ENCODE results near the gene GRID2.

The GRID2 gene

GRCh38 chr4:93216646-93217045 is 912.9 kb downstream of the GRID2 start:
- TF ChIP-seq CTCF (IDR thresholded peaks at IDR 0.05; ENCODE audit: insufficient read depth, low read depth, low read length, missing control alignments), result no peak
- no peak for DNase-seq (ENCODE audit: low read depth)
- H3K4me3 ChIP-seq (ENCODE audit: low read length), result no peak overlapping the region

GRCh38 chr4:93217431-93217830 is 913.7 kb downstream of the GRID2 start:
- no peak for TF ChIP-seq CTCF (IDR thresholded peaks at IDR 0.05; ENCODE audit: insufficient read depth, low read depth, low read length, missing control alignments)
- no peak overlapping the region for H3K4me3 ChIP-seq (ENCODE audit: low read length)
- no peak for DNase-seq (ENCODE audit: low read depth)

- TF ChIP-seq CTCF (IDR thresholded peaks at IDR 0.05; ENCODE audit: insufficient read depth, low read depth, low read length, missing control alignments), result no peak
- DNase-seq (ENCODE audit: low read depth), result no peak
- no peak overlapping the region for H3K4me3 ChIP-seq (ENCODE audit: low read length)
Observed at GRCh38 chr4:93221771-93222170, 918.0 kb downstream of the GRID2 start.

DNA sequence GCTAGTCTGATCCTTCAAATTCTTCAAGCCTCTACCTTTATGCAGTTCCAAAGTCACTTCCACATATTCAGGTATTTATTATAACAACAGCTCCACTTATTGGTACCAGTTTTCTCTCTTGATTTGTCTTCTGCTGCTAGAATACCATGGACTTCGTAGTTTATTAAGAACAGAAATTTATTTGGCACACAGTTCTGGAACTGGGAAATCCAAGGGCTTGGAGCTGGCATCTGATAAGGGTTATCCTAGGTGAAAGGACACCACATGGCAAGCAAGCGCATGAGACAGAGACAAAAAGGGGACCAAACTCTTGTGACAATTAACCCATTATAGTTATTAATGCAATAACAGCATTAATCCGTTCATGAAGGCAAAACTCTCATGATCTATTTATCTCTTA is 924.3 kb downstream of the GRID2 start:
- no peak overlapping the region for H3K4me3 ChIP-seq (ENCODE audit: low read length)
- no peak for DNase-seq (ENCODE audit: low read depth)
- no peak for TF ChIP-seq CTCF (IDR thresholded peaks at IDR 0.05; ENCODE audit: insufficient read depth, low read depth, low read length, missing control alignments)

GRCh38 chr4:93232883-93233282 is 929.1 kb downstream of the GRID2 start:
- DNase-seq (ENCODE audit: low read depth), result no peak
- no peak overlapping the region for H3K4me3 ChIP-seq (ENCODE audit: low read length)

GRCh38 chr4:93237521-93237920 is 933.8 kb downstream of the GRID2 start:
- TF ChIP-seq CTCF (IDR thresholded peaks at IDR 0.05; ENCODE audit: insufficient read depth, low read depth, low read length, missing control alignments), result no peak
- no peak for DNase-seq (ENCODE audit: low read depth)
- no peak overlapping the region for H3K4me3 ChIP-seq (ENCODE audit: low read length)

More at GRCh38 chr4:93232883-93233282, 929.1 kb downstream of the GRID2 start:
- TF ChIP-seq CTCF (IDR thresholded peaks at IDR 0.05; ENCODE audit: insufficient read depth, low read depth, low read length, missing control alignments), result no peak

- DNase-seq (ENCODE audit: low read depth), result no peak
- TF ChIP-seq CTCF (IDR thresholded peaks at IDR 0.05; ENCODE audit: insufficient read depth, low read depth, low read length, missing control alignments), result no peak
- H3K4me3 ChIP-seq (ENCODE audit: low read length), result no peak overlapping the region
Observed at GRCh38 chr4:93243262-93243661, 939.5 kb downstream of the GRID2 start.
